HG03025 (cell line): ENCODE measurements around the gene EFCAB12.
"Not testable (repeated sequence)": the region's sequence is repeated elsewhere in the genome, so short reads cannot be mapped to it uniquely, and the experiment has no call there.

Source experiments
- ATAC-seq: cut with Tn5 transposase; IDR thresholded peaks from one replicate; pipeline ENCODE4 v1.9.1; 2021; ENCODE audit warnings: mild to moderate bottlenecking, moderate library complexity; ENCODE audit not compliant: unreplicated experiment, low FRiP score

EFCAB12 gene

DNA sequence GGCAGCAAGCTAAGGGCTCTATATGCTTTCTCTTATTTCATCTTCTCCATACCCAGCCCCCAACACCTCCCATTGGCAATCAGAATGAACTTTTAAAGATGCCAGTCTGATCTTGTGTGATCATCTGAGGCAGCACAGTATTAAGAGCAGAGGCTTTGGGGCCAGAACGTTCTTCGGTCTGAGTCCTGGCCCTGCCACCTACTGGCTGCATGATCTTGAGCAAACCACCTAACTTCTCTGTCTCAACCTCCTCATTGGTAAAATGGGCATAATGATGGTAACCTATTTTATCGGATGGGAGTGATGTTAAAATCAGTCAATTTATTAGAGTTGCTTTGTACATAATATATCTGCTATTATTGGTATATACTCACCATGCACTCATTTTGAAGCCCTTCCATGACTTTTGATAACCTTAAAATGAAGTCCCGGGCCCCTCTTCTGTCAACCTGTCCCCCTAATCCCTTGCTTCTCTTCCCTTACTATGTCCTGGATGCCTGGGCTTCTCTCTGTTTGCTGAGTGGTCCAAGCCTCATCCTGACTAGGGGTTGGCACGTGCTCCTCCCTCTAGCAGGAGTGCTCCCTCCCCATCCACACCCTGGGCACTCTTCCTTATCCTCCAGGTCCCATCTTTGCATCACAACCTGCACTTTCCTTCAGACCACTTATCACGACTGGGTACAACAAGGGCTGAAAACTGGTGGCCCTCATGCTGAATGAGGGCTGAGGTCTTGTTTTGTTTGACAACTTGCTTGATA is 6.3 kb downstream of the EFCAB12 start:
- no peak for ATAC-seq

DNA sequence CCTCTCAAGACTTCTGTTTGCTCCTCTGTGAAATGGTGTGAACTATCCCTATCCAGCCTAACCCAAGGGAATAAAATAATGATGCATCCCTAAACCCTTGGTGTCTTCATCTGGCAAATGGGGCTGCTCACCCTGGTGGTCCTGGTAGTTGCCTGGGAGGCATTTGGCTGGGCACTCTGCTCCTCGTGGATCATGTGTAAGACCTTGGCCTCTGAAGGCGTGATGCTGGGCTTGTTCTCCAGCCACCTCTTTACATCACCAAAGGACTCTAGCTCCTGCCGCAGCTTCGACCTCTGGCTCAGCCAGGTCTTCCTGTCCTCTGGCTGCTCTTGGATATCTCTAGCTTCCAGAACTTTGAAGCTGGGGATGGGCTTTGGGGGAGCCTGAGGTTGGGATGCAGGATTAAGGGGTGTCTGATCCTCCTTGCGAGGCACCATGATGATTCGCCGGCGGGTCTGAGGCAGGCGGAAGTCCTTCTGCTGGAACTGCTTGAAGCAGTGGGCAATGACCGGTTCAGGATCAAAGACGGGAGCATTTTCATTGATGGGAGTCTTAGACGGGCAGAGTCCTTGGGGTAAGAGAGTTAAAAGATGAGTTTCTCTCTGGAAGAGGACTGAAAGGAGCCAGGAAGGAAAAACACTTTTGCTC is 7.1 kb downstream of the EFCAB12 start:
- no peak for ATAC-seq

DNA sequence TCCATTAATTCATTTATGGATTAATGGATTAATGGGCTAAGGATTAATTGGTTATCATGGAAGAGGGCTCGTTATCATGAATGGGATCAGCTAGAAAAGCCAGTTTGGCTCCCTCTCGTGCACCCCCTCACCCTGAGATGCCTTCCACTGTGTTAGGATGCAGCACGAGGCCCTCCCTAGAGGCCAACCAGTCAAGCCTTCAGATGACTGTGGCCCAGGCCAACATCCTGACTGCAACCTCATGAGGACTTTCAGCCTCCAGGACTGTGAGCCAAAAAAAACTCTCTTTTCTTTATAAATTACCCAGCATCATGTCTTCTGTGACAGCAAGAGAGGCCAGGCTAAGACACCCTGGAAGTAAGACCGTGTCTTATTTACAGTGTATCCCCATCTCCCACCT is 9.0 kb downstream of the EFCAB12 start:
- ATAC-seq = no peak

DNA sequence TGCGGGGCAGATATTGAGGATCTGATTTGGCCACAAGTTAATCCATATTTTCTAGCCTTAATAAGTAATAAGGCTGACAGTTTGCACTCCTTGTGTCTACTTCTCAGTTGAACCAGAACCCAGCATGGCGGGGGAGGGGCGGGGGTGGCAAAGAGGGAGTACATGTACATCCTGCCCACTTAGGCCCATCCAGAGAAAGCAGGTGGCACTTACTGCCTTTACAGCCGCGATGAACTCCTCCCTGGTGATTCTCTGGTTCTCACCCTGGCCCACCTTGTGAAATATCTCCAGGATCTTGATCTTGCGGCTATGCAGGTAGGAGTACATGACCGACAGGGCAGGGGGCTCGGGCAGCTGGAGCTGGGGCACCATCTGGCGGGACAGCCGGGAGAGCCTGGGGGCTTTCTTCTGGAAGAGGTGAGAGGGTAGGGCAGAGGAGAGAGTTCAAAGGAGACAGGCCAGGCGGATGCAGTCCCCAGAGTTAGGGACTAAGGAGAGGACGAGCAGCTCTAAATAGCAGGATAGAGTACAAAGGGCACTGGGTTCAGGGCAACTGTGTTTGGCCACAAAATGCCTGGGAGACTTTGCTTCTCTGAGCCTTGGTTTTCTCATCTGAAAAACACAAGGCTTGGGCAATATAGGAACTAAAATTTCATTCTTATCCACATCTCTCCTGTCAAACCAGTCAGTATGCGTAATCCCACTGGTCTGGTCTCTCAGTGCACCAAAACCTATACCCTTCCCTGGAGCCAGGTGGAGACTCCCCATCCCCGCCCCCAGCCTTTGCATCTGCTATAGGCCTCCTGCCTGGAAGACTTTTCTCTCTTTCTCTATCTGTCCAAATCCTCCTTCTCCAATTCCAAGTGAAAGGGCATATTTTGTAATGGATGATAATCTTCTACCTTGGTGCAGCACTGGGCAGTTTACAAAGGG is 10.1 kb downstream of the EFCAB12 start:
- ATAC-seq = no peak

DNA sequence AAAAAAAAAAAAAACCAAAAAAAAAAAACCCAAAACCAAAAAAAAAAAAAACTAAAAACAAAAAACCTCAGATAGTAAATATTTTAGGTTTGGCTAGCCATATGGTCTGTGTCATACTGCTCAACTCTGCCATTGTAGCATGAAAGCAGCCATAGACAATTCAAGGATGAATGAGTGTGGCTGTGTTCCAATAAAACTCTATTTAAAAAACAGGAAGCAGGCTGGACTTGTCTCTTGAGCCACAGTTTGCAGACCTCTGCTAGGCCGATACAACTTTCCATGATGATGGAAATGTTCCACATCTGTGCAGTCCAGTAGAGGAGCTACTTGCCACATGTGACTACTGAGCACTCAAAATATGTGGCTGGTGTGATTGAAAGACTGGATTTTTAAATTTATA is 11.1 kb downstream of the EFCAB12 start:
- ATAC-seq = no peak

DNA sequence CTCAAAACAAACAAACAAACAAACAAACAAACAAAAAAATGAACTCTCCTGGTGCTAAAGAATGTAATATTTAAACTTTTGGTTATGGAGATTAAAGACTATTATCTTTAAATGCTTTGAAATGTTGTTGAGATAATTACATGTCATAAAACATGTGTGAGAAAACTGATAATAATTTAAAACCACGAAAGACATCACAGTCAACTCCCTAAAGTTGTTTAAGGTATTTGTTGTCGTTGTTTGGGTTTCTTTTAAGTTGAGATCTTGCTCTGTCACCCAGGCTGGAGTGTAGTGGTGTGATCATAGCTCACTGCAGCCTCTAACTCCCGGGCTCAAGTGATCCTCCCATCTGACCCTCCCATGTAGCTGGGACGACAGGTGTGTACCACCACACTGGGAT is 12.0 kb downstream of the EFCAB12 start:
- no peak for ATAC-seq

DNA sequence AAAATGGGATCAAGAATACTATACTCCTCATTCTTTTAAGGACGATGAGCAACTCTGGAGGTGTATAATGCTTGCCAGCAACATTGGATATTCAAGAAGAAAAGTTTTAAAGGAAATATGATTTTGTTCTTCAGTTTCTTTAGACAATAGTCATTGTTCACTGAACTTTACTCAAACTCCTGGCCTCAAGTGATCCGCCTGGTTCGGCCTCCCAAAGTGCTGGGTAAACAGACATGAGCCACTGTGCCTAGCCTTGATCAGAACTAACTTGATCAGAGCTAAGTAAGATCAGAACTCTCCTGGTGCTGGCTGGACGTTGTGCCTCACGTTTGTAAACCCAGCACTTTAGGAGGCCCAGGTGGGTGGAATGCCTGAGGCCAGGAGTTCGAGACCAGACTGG is 12.6 kb downstream of the EFCAB12 start:
- no peak for ATAC-seq

DNA sequence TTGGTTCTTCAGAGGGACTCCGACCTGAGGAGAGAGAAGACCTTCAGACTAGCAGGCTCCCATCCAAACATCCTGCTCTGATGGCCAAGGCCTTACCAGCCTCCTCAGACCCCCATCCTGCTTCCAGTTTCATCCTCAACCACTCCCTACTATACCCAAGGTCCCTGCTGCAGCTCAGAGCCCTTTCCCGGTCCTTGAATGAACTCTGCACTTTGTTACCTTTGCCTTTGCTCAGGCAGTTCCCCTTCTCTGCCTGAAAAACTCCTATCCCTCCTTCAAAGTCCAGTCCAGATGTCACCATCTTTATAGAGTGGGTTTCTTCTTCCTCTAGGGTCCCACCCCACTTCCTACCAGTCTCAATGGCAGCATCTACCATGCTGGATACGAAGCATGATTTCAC is 13.1 kb downstream of the EFCAB12 start:
- ATAC-seq = no peak

DNA sequence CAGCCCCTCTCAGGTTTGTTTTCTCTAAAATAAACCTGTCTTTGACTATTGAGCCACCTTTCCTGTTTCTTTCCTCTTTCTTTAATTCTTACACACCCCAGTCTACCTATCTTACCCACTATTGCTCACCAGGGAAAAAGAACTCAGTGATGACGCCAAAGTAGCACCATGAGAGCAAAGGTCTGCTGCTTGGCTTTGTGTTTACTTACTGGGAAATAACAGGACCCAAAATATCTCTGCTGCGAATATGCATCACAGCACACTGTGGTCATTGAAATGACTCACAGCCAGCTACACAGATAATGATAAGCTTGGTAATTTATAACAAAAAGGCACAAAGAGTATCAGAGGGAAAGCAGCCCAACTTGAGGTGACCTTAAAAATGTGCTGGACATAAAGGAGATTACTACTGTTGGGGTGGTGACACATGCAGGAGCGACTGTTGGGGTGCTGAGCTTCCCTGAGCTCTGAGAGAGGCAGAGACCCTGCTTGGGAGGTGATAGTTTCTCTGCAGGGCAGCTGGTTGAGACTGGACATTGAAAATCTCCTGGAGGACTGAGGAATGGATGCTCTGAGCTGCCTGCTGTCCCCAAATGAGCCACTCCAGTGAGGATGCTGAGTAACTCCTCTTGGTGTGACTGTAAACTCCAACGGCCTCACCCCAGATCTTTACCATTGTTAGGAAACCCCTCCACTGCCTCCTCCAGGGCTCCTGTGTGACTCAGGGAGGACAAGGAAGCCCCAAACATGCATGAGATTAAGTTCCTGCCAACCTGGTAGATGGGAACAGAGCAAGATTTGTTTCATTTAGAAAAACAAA is 14.5 kb downstream of the EFCAB12 start:
- no peak for ATAC-seq

DNA sequence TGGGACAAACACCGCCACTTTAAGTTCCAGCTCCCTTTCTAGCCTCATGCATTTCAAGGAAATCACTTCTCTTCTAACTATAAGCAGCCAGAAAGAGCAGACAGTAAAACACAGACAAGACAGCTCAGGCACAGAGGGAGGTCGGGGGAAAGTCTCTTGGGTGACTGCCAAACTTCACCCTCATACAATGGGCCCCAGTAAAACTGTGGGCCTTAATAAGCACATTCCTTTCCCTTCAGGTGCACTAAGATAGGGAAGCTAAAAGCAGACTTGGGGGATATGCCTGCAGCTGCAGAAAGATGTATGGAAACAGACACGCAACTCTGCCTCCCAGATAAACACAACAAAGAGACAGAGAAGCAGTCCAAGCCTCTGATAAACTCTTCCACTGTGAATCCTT is 15.2 kb downstream of the EFCAB12 start:
- ATAC-seq = not testable (repeated sequence)

DNA sequence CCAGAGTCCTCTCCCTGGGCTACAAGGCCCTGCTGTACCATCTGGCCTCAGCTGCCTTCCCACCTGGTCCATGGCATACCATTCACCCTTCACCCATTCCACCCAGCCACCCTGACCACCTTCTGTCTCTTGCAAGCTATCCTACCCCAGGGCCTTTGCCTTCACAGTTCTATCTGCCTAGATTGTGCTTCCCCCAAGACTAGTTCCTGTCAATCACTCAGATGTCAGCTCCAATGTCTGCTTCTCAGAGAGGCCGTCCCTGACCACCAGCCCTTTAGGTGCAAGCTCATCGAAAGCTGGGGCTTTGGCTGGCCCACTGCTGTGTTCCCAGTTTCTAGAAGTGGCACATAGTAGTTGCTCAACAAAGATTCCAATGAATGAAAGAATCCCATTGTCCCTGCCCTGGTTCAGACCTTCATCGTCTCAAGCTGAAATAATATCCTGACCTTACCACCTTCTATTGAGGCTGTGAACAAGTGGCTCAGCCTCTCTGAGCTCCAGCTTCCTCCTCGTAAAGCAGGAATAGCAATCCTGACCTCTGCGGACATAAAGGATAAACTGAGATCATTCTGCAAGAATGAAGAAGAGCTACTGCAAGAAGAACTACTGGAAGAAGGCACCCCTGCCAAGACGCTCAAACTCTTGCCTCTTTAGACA is 15.8 kb downstream of the EFCAB12 start:
- no peak for ATAC-seq

DNA sequence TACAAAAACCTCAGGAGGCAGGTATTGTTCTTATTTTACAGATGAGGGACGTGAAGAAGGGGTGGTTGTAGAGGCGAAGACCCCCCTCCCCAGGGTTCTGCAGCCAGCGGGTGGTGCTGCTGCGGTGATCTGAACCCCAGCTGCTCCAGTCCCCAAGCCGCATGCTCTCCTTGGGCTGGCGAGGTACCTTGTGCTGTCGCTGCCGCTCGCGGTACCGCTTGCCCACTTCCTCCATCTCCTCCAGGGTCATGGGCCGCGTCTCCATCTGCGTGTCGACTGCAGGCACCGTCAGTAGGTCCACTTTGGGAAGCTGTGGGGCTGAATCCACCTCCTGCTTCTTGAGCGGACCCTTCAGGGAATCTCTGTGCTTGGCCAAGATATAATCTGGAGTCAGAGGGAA is 17.5 kb downstream of the EFCAB12 start:
- no peak for ATAC-seq

DNA sequence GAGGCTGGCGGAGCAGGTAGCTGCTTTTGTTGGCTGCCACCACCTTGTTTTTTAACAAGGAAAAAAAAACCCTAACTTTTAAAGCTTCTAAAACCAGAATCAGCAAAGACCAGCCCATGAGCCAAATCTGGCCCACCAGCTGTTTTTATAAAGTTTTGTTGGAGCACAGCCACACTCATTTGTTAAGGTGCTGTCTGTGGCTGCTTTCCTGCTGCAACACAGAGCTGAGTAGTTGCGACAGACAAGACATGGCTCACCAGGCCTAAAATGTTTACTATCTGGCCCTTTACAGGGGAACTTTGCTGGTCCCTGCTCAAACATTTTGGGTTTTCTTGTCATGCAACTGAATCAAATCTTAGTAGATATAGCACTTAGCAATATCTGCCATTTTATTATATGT is 18.9 kb downstream of the EFCAB12 start:
- ATAC-seq = no peak

DNA sequence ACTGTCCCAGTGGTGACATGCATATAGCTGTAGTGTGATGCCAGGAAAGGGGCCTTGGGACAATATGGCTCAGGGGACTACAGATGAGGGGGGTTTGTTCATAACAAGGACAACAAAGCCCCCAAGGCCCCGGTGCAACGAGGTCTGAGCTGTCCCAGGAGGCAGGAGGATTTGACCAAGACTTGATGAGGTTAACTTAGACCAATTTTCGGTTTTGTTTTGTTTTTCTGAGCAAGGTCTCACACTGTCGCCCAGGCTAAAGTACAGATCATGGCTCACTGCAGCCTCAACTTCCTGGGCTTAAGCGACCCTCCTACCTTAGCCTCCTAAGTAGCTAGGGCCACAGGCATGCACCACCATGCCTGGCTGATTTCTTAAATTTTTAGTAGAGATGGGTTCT is 23.8 kb downstream of the EFCAB12 start:
- ATAC-seq = no peak

DNA sequence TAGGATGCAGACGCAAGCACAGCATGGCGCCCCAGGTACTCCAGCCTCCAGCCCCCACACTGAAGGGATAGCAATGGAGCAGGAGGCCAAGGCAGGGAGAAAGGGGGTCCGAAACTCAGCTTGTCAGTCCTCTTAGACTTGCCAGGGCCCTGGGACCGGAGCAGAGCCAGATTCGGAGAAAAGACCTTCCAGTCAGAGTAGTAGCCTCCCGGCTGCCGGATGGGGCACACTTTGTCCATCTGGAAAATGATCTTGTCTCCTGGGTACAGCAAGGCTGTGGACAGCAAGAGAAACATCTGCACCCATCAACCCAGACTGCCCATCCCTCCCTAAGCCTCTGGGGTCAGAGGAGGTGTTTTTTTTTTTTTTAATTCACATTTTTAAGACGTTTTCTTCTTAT is 24.3 kb downstream of the EFCAB12 start:
- ATAC-seq = no peak

DNA sequence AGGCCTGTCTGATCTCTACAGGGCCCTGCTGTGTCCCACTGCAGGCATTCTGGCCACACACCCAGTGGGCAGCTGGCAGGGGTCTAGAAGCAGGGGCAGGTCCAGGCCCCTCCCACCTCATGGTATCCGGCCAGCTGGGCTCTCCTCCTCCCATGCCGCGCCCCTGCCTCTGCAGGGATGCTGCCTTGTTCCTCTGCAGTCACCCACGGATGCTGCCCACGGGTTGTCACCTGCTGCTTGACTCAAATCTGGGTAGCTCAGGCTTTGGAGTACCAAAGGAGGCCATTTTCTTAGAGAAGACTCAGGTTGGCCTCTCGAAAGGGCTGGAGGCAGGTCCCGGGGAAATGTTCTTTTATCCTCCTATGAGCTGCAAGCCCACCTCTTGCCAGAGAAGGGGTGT is 25.0 kb downstream of the EFCAB12 start:
- no peak for ATAC-seq

DNA sequence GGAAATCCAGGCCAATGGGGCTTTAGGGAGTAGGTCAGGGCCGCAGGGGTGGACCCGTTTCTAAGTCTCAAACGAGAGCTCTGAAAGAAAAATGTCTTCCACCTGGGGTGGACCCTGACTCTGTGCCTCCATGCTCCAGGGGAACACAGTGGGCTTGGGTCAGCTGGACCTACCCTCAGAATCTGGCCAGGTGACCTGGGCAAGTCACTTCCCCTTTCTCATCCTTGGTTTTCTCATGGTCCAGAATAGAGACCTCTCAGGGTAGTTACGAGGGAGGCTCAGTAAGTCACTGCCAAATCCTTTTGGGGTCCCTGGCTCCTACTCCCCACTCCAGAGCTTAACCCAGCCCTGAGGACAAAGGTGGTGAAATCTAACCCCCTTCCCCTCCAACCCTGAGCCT is 25.8 kb downstream of the EFCAB12 start:
- no peak for ATAC-seq

DNA sequence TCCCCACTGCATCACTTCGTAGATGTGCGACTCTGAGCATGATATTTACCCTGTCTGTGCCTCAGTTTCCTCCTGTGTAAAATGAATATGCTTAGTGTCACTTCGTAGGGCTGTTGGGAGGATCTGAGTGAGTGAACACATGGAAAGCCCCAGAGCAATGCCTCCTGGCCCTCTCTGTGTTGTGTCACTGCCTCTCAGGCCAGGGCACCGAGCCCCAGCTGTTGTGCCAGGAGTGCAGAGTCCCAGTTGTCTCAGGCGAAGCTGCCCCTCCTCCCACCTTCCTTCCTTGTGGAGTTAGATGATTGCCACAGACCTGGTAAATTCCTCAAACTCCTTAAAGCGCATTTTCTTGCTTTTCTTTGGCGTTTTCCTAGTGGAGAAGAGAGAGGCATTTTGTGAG is 26.2 kb downstream of the EFCAB12 start:
- ATAC-seq = no peak

DNA sequence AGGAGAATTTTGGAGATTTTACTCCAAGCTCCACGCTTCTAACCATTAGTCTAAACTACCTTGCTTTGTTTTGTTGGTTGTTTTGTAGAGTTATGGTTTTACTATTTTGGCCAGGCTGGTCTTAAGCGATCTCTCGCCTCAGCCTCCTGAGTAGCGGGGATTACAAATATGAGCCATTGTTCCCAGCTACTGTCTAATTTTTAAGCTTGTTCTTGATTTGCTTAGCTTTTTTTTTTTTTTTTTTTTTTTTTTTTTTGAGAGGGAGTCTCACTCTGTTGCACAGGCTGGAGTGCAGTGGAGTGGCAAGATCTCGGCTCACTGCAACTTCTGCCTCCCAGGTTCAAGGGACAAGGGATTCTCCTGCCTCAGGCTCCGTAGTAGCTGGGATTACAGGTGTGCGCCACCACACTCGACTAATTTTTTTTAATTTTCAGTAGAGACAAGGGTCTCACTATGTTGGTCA is 28.5 kb downstream of the EFCAB12 start:
- ATAC-seq = no peak
